ENCODE data around the gene GUCY1A2. TPM values are rescaled to one million over a fixed set of nuclear protein-coding genes. Genes with fewer than 3 reads are reported as not detected.
"Not testable (repeated sequence)": the region's sequence is repeated elsewhere in the genome, so short reads cannot be mapped to it uniquely, and the experiment has no call there.

GUCY1A2 gene
- not detected for polyA plus RNA-seq (ENCODE audit: low read depth in 6 of 6)

DNA sequence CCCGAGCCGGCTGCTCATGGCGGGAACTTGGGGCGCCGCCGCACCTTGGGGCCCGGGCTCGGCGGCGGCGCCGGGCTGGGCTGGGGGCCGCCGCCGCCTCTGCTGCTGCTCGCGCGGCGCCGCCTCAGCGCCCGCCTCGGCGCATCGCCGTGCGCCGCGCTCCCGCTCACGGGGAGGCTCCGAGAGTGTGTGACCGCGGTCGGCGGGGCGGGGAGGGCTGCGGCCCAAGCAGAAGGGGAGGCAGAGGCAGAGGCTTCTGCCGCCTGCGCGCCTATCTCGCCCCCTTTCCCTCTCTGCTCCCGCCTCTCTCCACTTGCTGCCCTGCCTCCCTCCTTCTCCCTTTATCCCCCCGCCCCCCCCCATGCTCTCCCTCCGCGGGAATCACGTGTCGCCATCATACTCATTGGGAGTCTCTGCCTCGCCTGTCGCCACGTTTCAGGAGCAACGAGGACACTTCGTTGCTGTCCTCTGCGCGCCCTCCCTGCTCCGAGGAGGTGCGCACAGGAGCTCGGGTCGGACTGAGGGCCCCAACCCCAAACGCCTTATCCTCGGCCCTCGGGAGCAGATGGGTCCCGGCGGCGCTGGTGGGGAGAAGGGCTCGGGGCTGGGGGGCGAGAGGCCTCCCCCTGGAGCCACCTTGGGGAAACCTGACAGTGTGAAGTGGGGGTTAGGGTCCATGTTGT, at the start of gene GUCY1A2:
TSS of gene GUCY1A2 (minus strand) at position 258 of the 683 bp plus-strand sequence. CDS start 421 bp downstream, outside the sequence.
- H3K9me3 Mint-ChIP-seq = peaks cover 0 to 8% (median 0%) of the 10 kb centered on the region in 7 donors
- peaks cover 6 to 10% (median 8%) of the 10 kb centered on the region in 3 donors for H3K4me1 Mint-ChIP-seq
- H3K4me3 Mint-ChIP-seq = peak within 1 kb of the TSS in 7 of 8 donors; percentile 20 to 77 (median 55)
- peaks cover 6 to 14% of the 10 kb centered on the region in 2 donors for H3K36me3 Mint-ChIP-seq
- DNase-seq (no peak), ATAC-seq (ENCODE audit: low read depth in 2 of 2) (no peak)
- peaks cover 48 to 57% (median 48%) of the 10 kb centered on the region in 3 donors for H3K27me3 Mint-ChIP-seq
- H3K27ac Mint-ChIP-seq = peak within 1 kb of the TSS in 1 of 6 donors; percentile 33

- ATAC-seq (ENCODE audit: low read depth in 2 of 2) = no peak
- Mint-ChIP-seq H3K27ac (no peak overlapping the region), H3K9me3 (peaks cover 8 to 42% (median 26%) of the 10 kb centered on the region in 7 donors), H3K4me1 (no peaks in the 10 kb centered on the region), H3K27me3 (no peaks in the 10 kb centered on the region), H3K4me3 (no peak overlapping the region), H3K36me3 (peaks cover 0 to 9% of the 10 kb centered on the region in 2 donors)
- no peak for DNase-seq
These were observed 36.1 kb upstream of the GUCY1A2 start for GRCh38 chr11:107054391-107054790.

- not testable (repeated sequence) for DNase-seq; ATAC-seq (ENCODE audit: low read depth in 2 of 2); H3K27ac Mint-ChIP-seq; H3K4me3 Mint-ChIP-seq; H3K4me1 Mint-ChIP-seq; H3K36me3 Mint-ChIP-seq; H3K27me3 Mint-ChIP-seq
- H3K9me3 Mint-ChIP-seq = peaks cover 12 to 43% (median 28%) of the 10 kb centered on the region in 7 donors
These were observed 33.1 kb upstream of the GUCY1A2 start for GRCh38 chr11:107051332-107051731.

DNA sequence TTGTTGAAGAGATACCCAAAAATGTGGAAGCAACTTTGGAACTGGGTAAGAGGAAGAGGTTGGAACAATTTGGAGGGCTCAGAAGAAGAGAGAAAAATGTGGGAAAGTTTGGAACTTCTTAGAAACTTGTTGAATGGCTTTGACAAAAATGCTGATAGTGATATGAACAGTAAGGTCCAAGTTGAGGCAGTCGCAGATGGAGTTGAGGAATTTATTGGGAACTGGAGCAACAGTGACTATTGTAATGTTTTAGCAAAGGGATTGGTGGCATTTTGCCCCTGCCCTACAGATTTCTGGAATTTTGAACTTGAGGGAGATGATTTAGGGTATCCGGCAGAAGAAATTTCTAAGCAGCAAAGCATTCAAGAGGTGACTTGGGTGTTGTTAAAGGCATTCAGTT, 32.6 kb upstream of the GUCY1A2 start:
- H3K4me1 Mint-ChIP-seq; DNase-seq; H3K27ac Mint-ChIP-seq; H3K27me3 Mint-ChIP-seq; ATAC-seq (ENCODE audit: low read depth in 2 of 2); H3K36me3 Mint-ChIP-seq; H3K4me3 Mint-ChIP-seq: not testable (repeated sequence)
- peaks cover 12 to 40% (median 28%) of the 10 kb centered on the region in 7 donors for H3K9me3 Mint-ChIP-seq

DNA sequence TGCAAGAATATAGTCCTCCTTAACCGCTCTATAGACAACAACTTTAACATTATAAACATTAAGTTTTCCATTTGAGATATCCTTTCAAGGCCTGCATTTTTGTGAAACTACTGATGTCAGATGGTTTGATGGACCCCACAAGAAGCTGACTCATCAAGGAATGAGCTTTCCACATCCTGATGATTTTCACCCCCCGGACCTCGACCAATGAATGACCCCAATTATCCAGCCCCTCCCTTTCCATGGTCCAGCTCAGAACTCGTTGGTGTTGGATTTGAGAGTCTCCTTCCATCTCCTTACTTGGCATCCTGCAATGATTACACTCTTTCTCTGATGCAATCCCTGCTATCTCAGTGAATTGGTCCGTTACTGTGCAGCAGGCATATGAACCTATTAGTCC, 31.8 kb upstream of the GUCY1A2 start:
- H3K4me1 Mint-ChIP-seq = no peaks in the 10 kb centered on the region
- ATAC-seq (ENCODE audit: low read depth in 2 of 2) (no peak), DNase-seq (no peak)
- no peak overlapping the region for H3K4me3 Mint-ChIP-seq
- H3K36me3 Mint-ChIP-seq = peaks cover 0 to 9% of the 10 kb centered on the region in 2 donors
- peak overlapping the region in 1 of 6 donors; percentile 86 for H3K27ac Mint-ChIP-seq
- H3K27me3 Mint-ChIP-seq = no peaks in the 10 kb centered on the region
- peaks cover 12 to 39% (median 27%) of the 10 kb centered on the region in 7 donors for H3K9me3 Mint-ChIP-seq

- DNase-seq = no peak
- H3K4me1 Mint-ChIP-seq = no peaks in the 10 kb centered on the region
- H3K27ac Mint-ChIP-seq = no peak overlapping the region
- no peaks in the 10 kb centered on the region for H3K36me3 Mint-ChIP-seq
- peaks cover 1 to 24% (median 6%) of the 10 kb centered on the region in 7 donors for H3K9me3 Mint-ChIP-seq
- H3K4me3 Mint-ChIP-seq = no peak overlapping the region
- no peaks in the 10 kb centered on the region for H3K27me3 Mint-ChIP-seq
- no peak for ATAC-seq (ENCODE audit: low read depth in 2 of 2)
These were observed 26.2 kb upstream of the GUCY1A2 start for GRCh38 chr11:107044503-107044902.

- Mint-ChIP-seq H3K9me3 (peaks cover 0 to 18% (median 5%) of the 10 kb centered on the region in 7 donors), H3K36me3 (no peaks in the 10 kb centered on the region), H3K27ac (no peak overlapping the region), H3K4me1 (no peaks in the 10 kb centered on the region), H3K27me3 (no peaks in the 10 kb centered on the region), H3K4me3 (no peak overlapping the region)
- DNase-seq (no peak), ATAC-seq (ENCODE audit: low read depth in 2 of 2) (no peak)
These were observed 25.1 kb upstream of the GUCY1A2 start for GRCh38 chr11:107043242-107044006.

DNA sequence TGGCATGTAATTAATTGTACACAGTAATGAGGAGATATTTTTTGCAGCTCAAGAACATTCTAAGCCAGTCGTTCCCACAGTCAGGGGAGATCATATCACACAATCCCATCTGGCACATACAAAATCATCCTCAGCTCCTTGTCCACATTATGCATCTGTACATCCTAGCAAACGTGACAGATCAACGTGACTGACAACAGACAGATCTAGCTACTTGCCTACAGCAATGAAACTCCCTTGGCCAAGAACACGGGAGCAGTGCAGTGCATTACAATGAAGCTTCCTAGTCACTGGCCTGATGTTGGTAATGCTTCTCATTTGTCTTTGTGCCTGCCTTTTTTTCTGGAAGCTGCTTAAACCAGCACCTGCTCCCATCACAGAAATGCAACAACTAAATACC, 24.5 kb upstream of the GUCY1A2 start:
- H3K4me1 Mint-ChIP-seq = no peaks in the 10 kb centered on the region
- no peaks in the 10 kb centered on the region for H3K27me3 Mint-ChIP-seq
- DNase-seq (no peak), ATAC-seq (ENCODE audit: low read depth in 2 of 2) (no peak)
- H3K9me3 Mint-ChIP-seq = peaks cover 0 to 16% (median 3%) of the 10 kb centered on the region in 7 donors
- no peak overlapping the region for H3K4me3 Mint-ChIP-seq
- no peaks in the 10 kb centered on the region for H3K36me3 Mint-ChIP-seq
- no peak overlapping the region for H3K27ac Mint-ChIP-seq

DNA sequence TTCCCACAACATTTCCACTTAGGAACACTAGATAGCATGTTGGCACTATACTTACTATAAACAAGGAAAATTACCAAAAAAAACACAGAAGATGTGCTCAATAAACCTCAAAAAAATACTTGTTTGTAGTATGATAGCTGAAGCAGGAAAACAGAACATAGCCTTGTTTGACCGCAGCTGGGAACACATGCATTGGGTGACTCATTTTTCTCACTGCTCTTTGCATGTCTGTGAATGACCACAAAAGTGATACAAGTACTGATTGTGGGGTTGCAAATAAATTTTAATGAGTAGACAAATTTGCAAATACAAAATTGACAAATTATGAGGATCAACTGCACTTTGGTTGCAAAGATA, 22.8 kb upstream of the GUCY1A2 start:
- H3K27ac Mint-ChIP-seq = no peak overlapping the region
- H3K36me3 Mint-ChIP-seq = no peaks in the 10 kb centered on the region
- H3K4me1 Mint-ChIP-seq = no peaks in the 10 kb centered on the region
- ATAC-seq (ENCODE audit: low read depth in 2 of 2) (no peak), DNase-seq (no peak)
- no peak overlapping the region for H3K4me3 Mint-ChIP-seq
- H3K27me3 Mint-ChIP-seq = no peaks in the 10 kb centered on the region
- H3K9me3 Mint-ChIP-seq = peaks cover 0 to 16% (median 3%) of the 10 kb centered on the region in 7 donors

DNA sequence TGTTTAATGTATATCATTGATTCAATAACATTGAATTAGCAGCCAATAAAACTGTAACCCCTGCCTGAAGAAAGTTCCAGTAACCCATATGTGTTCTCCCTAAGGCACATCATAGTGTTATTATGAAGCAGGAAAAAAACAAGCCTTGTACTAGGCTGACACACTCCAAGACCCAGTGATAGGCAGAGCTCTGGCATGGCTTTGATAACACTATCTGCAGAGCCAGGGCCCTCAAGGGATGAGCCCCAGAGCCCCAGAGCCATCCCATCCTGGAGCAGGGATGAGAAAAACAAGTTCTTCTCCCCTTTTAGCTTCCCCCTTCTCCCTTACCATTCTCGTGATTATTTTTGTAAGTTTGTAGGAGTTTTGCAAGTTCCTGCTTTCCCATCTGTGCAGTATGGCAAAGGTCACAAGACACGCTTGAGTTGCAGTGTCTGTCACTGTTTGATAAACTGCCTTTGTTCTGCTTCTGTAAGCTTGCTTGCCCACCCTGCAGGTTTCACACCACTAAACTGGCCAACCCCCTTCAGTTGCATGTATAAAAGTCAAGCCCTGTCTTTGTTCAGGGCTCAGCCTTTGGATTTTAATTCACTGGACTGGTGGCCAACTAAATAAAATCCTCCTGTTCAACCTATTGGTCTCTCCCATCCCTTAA, 22.3 kb upstream of the GUCY1A2 start:
- peaks cover 0 to 16% (median 3%) of the 10 kb centered on the region in 7 donors for H3K9me3 Mint-ChIP-seq
- no peaks in the 10 kb centered on the region for H3K36me3 Mint-ChIP-seq
- H3K27me3 Mint-ChIP-seq = no peaks in the 10 kb centered on the region
- ATAC-seq (ENCODE audit: low read depth in 2 of 2) (no peak), DNase-seq (no peak)
- no peaks in the 10 kb centered on the region for H3K4me1 Mint-ChIP-seq
- no peak overlapping the region for H3K4me3 Mint-ChIP-seq
- H3K27ac Mint-ChIP-seq = no peak overlapping the region

- ATAC-seq (ENCODE audit: low read depth in 2 of 2) = no peak
- Mint-ChIP-seq H3K36me3 (no peaks in the 10 kb centered on the region), H3K9me3 (peaks cover 0 to 2% (median 0%) of the 10 kb centered on the region in 7 donors), H3K27me3 (peaks cover 15 to 23% (median 17%) of the 10 kb centered on the region in 3 donors), H3K27ac (no peak overlapping the region), H3K4me3 (no peak overlapping the region), H3K4me1 (no peaks in the 10 kb centered on the region)
- DNase-seq = no peak
These were observed 7.4 kb upstream of the GUCY1A2 start for GRCh38 chr11:107025673-107026072.

DNA sequence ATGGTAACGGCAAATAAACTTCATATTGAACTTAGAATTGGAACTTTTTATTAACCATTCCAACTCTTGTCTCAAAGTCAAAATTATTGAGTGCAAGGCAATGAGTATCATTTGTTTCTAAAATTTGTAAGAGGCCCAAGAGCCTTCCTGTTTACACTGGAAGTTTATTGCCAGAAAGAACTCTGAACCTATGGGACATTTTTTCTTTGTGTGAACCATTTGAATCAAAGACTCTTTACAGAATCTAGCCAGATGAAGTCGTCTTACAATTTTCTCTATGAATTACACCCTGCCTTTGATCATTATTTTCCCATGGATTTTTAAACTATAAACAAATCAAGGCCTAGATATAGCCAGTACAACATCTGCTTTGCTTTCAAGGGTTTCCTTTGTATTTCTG, 2.3 kb upstream of the GUCY1A2 start:
- H3K27ac Mint-ChIP-seq = no peak overlapping the region
- DNase-seq (no peak), ATAC-seq (ENCODE audit: low read depth in 2 of 2) (no peak)
- H3K4me3 Mint-ChIP-seq = no peak overlapping the region
- H3K36me3 Mint-ChIP-seq = peaks cover 6 to 14% of the 10 kb centered on the region in 2 donors
- peaks cover 0 to 4% (median 0%) of the 10 kb centered on the region in 7 donors for H3K9me3 Mint-ChIP-seq
- peaks cover 6 to 10% (median 8%) of the 10 kb centered on the region in 3 donors for H3K4me1 Mint-ChIP-seq
- peaks cover 42 to 57% (median 48%) of the 10 kb centered on the region in 3 donors for H3K27me3 Mint-ChIP-seq

GRCh38 chr11:107018902-107019493, 722 bp upstream of the GUCY1A2 start:
- peaks cover 0 to 8% (median 0%) of the 10 kb centered on the region in 7 donors for H3K9me3 Mint-ChIP-seq
- peak overlapping the region in 1 of 6 donors; percentile 33 for H3K27ac Mint-ChIP-seq

More at GRCh38 chr11:107018902-107019493, 722 bp upstream of the GUCY1A2 start:
- Mint-ChIP-seq H3K4me1 (peaks cover 6 to 10% (median 8%) of the 10 kb centered on the region in 3 donors), H3K4me3 (peak overlapping the region in 7 of 8 donors; percentile 20 to 70 (median 40)), H3K27me3 (peaks cover 48 to 57% (median 48%) of the 10 kb centered on the region in 3 donors), H3K36me3 (peaks cover 6 to 14% of the 10 kb centered on the region in 2 donors)
- DNase-seq (no peak), ATAC-seq (ENCODE audit: low read depth in 2 of 2) (no peak)

Data from naive B cell (primary cell).